Posterior vena cava (tissue), 2 donors: Measurements from ENCODE around the gene GLCE. TPM values are rescaled to one million over a fixed set of nuclear protein-coding genes. Genes with fewer than 3 reads are reported as not detected.

Experiments used
- DNase-seq: peaks from one replicate; pipeline ENCODE4 v3.0.0-alpha.2; 2020; ENCODE audit warnings: low spot score
- intact Hi-C, 2 donors: fragments of 100-400 bp; cut with DNase I; formaldehyde crosslinking; loops; one replicate each; pipeline versions ENCODE4 v1.14.1 to v1.14.2; 2022 to 2023
- total RNA-seq, 2 donors: library from RNA; stranded (reverse); fragmentation: NEBNext Ultra II Directional; extraction: Animal tissue kit (Norgen Biotek cat#: 25700); gene quantifications; one replicate each; pipeline ENCODE4 v1.2.1, GENCODE V29; 2021
- donor health status: DM: yes; HTN: yes; CAD: no.
- donor health status: DM: yes; HTN: yes; CAD: no.

Gene GLCE
- total RNA-seq, 2 donors from 2014 or later: 9.5 to 11.1 TPM

- intact Hi-C loops: no loop called here
Observed at GRCh38 chr15:69185706-69186105, 25.3 kb downstream of the GLCE start.

GRCh38 chr15:69189157-69189556 is 28.7 kb downstream of the GLCE start:
- DNase-seq: no peak
- intact Hi-C loops: no loop called here

More at GRCh38 chr15:69185706-69186105, 25.3 kb downstream of the GLCE start:
- DNase-seq: no peak

GRCh38 chr15:69190091-69190490 is 29.7 kb downstream of the GLCE start:
- intact Hi-C loops: no loop called here
- DNase-seq: no peak

GRCh38 chr15:69190504-69190903 is 30.1 kb downstream of the GLCE start:
- intact Hi-C loops: no loop called here
- DNase-seq: no peak

- DNase-seq: no peak
- intact Hi-C loops: no loop called here
Observed at GRCh38 chr15:69194025-69194827, 33.8 kb downstream of the GLCE start.

- intact Hi-C loops: no loop called here
- no peak for DNase-seq
Observed at GRCh38 chr15:69194854-69195253, 34.4 kb downstream of the GLCE start.

GRCh38 chr15:69200832-69201745 is 40.7 kb downstream of the GLCE start:
- no peak for DNase-seq
- intact Hi-C loops: no loop called here

- intact Hi-C loops: no loop called here
- no peak for DNase-seq
Observed at GRCh38 chr15:69206079-69206478, 45.6 kb downstream of the GLCE start.

GRCh38 chr15:69209661-69210060 is 49.2 kb downstream of the GLCE start:
- DNase-seq: no peak
- intact Hi-C loops: no loop called here

- DNase-seq: no peak
- intact Hi-C loops: no loop called here
Observed at GRCh38 chr15:69210574-69210973, 50.1 kb downstream of the GLCE start.

GRCh38 chr15:69213786-69214185 is 53.4 kb downstream of the GLCE start:
- intact Hi-C loops: no loop called here
- no peak for DNase-seq

GRCh38 chr15:69215314-69216035 is 55.0 kb downstream of the GLCE start:
- intact Hi-C loops: no loop called here
- DNase-seq: no peak

- intact Hi-C loops: no loop called here
- no peak for DNase-seq
Observed at GRCh38 chr15:69217381-69217780, 56.9 kb downstream of the GLCE start.

- DNase-seq: no peak
- intact Hi-C loops: loop anchor here in 1 of 2 donors (1.0 kb wide), 1 partner anchor 26 kb away; no protein-coding TSS in a partner anchor
Observed at GRCh38 chr15:69219690-69220089, 59.3 kb downstream of the GLCE start.

- intact Hi-C loops: no loop called here
- no peak for DNase-seq
Observed at GRCh38 chr15:69222002-69222474, 61.6 kb downstream of the GLCE start.

GRCh38 chr15:69223083-69223813 is 62.8 kb downstream of the GLCE start:
- intact Hi-C loops: no loop called here
- DNase-seq: no peak

- DNase-seq: no peak
- intact Hi-C loops: no loop called here
Observed at GRCh38 chr15:69224383-69224782, 63.9 kb downstream of the GLCE start.

GRCh38 chr15:69225355-69226022 is 65.1 kb downstream of the GLCE start:
- intact Hi-C loops: no loop called here
- no peak for DNase-seq

GRCh38 chr15:69226023-69226355 is 65.6 kb downstream of the GLCE start:
- intact Hi-C loops: no loop called here
- no peak for DNase-seq
